Right lobe of liver (tissue), 6 donors: ENCODE data around the gene LMX1B. TPM values are rescaled to one million over a fixed set of nuclear protein-coding genes. Genes with fewer than 3 reads are reported as not detected.
"Not testable (repeated sequence)": the region's sequence is repeated elsewhere in the genome, so short reads cannot be mapped to it uniquely, and the experiment has no call there.

ENCODE experiments used
- ATAC-seq, 4 donors: fragments of 200-7000 bp; cut with Tn5 transposase; one replicate each; pipeline ENCODE4 v1.9.1; 2020; ENCODE audit warnings: mild to moderate bottlenecking in 4 of 4, moderate library complexity in 4 of 4
- DNase-seq, 3 donors: peaks; one replicate each; pipeline ENCODE4 v3.0.0-alpha.2; 2020
- H3K27ac ChIP-seq, 3 donors: fragments of 200-600 bp; one replicate each; pipeline ENCODE4 v1.8.0; 2022
- H3K27me3 ChIP-seq, 2 donors: fragments of 200-600 bp; one replicate each; pipeline ENCODE4 v1.8.0; 2022
- H3K36me3 ChIP-seq, 4 donors: fragments of 200-600 bp; sonication (generic) in 1 of 4; one replicate each; pipeline versions ENCODE4 v1.5.1 to v1.8.0; 2017 to 2022; ENCODE audit warnings: control low read depth in 1 of 4
- H3K4me1 ChIP-seq, 4 donors: fragments of 200-600 bp; sonication (generic) in 1 of 4; one replicate each; pipeline versions ENCODE4 v1.5.1 to v1.8.0; 2017 to 2022; ENCODE audit warnings: control low read depth in 1 of 4
- H3K4me3 ChIP-seq, 3 donors: fragments of 200-600 bp; one replicate each; pipeline ENCODE4 v1.8.0; 2022
- H3K9me3 ChIP-seq, 4 donors: fragments of 200-600 bp; sonication (generic) in 1 of 4; one replicate each; pipeline versions ENCODE4 v1.5.1 to v1.8.0; 2017 to 2022; ENCODE audit warnings: control low read depth in 1 of 4
- POLR2A ChIP-seq: fragments of 450-650 bp; IDR thresholded peaks from one replicate; pipeline ENCODE4 v1.6.1; 2017; ENCODE audit warnings: antibody characterized with exemption, mild to moderate bottlenecking
- WGBS: methylation state at CpG from one replicate; pipeline ENCODE4 v1.1.6; 2018; ENCODE audit warnings: low coverage, low lambda C conversion rate; ENCODE audit not compliant: insufficient coverage; ENCODE audit errors: missing lambda C conversion rate; 5-methylcytosine and 5-hydroxymethylcytosine counted together
- intact Hi-C, 2 donors: fragments of 100-400 bp; cut with DNase I; formaldehyde crosslinking; loops; one replicate each; pipeline versions ENCODE4 v1.11.2 to v1.14.1; 2022
- total RNA-seq, 6 experiments: library from RNA; depleted of rRNA in 2 of 6; stranded (reverse); fragments of >200 nt in 2 of 6; fragmentation: NEBNext Ultra II Directional in 3 of 6; extraction: Animal tissue kit (Norgen Biotek cat#: 25700) in 3 of 6; gene quantifications; one replicate each; pipeline versions ENCODE4 v1.1.0 to v1.2.4, GENCODE V29; 2016 to 2023
- TF ChIP-seq, protein P1 (sequence below), 4 donors: fragments of 200-600 bp in 3 of 4; fragments of 450-650 bp in 1 of 4; IDR thresholded peaks; one replicate each; pipeline versions ENCODE4 v1.5.1 to v1.8.0; 2016 to 2022; ENCODE audit warnings: antibody characterized with exemption in 4 of 4, mild to moderate bottlenecking in 2 of 4
- donor health status: DM: no; HTN: yes; CAD: no.
- donor health status: DM: no; HTN: no; CAD: no.
- donor health status: DM: no; HTN: no; CAD: no.
- donor health status: DM: no; HTN: yes; CAD: no.
- donor health status: DM: no; HTN: yes; CAD: no.

The LMX1B gene
- total RNA-seq, 6 experiments from 2014 or later, result not detected

DNA sequence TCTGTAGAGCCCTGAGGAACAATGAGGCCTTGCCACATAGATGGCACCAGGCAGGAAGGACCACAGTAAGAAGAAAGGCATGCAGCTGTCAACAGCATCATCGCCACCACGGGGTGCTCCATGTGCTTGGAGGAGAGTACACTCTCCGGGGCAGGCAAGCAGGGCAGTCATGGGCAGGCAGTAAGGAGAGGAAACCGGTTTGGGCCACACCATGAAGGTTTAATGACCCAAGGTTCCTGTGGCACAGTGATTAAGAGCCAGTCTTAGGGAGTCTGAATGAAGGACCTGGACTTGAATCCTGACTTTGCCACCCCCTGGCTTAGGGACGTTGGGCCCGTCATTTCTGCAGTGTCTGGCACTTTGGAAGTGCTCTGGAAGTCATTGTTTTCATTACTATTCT is 110.5 kb downstream of the LMX1B start:
- Histone ChIP-seq H3K27ac (no peak overlapping the region), H3K36me3 (no peaks in the 10 kb centered on the region), H3K27me3 (peaks cover 0 to 4% of the 10 kb centered on the region in 2 donors), H3K9me3 (no peaks in the 10 kb centered on the region), H3K4me1 (peaks cover 0 to 6% (median 0%) of the 10 kb centered on the region in 4 donors), H3K4me3 (no peak overlapping the region)
- ATAC-seq, result no peak
- intact Hi-C loops, result no loop called here
- no peak for DNase-seq
- WGBS, result 0% methylated on average over 1 of the region's 6 CpGs
- TF ChIP-seq, protein P1, sequence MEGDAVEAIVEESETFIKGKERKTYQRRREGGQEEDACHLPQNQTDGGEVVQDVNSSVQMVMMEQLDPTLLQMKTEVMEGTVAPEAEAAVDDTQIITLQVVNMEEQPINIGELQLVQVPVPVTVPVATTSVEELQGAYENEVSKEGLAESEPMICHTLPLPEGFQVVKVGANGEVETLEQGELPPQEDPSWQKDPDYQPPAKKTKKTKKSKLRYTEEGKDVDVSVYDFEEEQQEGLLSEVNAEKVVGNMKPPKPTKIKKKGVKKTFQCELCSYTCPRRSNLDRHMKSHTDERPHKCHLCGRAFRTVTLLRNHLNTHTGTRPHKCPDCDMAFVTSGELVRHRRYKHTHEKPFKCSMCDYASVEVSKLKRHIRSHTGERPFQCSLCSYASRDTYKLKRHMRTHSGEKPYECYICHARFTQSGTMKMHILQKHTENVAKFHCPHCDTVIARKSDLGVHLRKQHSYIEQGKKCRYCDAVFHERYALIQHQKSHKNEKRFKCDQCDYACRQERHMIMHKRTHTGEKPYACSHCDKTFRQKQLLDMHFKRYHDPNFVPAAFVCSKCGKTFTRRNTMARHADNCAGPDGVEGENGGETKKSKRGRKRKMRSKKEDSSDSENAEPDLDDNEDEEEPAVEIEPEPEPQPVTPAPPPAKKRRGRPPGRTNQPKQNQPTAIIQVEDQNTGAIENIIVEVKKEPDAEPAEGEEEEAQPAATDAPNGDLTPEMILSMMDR (IDR thresholded peaks at IDR 0.05), result no peak
- no peak for TF ChIP-seq POLR2A

DNA sequence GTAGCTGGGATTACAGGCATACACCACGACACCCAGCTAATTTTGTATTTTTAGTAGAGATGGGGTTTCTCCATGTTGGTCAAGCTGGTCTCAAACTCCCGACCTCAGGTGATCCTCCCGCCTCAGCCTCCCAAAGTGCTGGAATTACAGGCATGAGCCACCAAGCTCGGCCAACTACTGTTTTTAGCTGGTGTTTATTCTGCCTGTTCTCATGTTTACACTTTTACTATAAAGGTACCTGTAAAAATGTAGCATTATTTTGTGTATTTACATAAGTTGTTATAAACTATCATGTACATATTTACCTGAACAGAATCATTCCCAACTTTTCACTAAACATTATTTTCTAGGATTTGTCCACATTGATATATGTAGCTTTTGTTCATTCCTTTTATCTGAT is 111.8 kb downstream of the LMX1B start:
- H3K27me3 ChIP-seq, H3K27ac ChIP-seq, H3K4me3 ChIP-seq, H3K9me3 ChIP-seq, H3K36me3 ChIP-seq, ATAC-seq, intact Hi-C loops, H3K4me1 ChIP-seq, DNase-seq: not testable (repeated sequence)
- WGBS, result 78% methylated on average over 4 of the region's 4 CpGs

DNA sequence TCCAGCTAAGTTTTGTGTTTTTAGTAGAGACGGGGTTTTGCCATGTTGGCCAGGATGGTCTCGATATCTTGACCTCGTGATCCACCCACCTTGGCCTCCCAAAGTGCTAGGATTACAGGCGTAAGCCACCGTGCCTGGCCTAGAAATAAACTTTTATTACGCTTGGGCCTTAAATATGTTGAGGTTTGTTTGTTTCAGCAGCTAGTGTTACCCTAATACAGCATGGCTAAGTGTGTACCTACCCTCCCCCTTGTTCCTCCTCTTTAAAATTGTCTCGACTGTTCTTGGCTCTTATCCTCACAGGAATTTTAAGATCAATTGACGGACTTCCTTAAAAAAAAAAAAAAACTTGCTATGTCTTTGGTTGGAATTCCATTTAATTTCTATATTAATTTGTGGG is 114.5 kb downstream of the LMX1B start:
- H3K27ac ChIP-seq, H3K4me3 ChIP-seq, H3K4me1 ChIP-seq, H3K36me3 ChIP-seq, H3K9me3 ChIP-seq, intact Hi-C loops, ATAC-seq, H3K27me3 ChIP-seq, DNase-seq: not testable (repeated sequence)
- WGBS, result 79% methylated on average over 8 of the region's 8 CpGs

DNA sequence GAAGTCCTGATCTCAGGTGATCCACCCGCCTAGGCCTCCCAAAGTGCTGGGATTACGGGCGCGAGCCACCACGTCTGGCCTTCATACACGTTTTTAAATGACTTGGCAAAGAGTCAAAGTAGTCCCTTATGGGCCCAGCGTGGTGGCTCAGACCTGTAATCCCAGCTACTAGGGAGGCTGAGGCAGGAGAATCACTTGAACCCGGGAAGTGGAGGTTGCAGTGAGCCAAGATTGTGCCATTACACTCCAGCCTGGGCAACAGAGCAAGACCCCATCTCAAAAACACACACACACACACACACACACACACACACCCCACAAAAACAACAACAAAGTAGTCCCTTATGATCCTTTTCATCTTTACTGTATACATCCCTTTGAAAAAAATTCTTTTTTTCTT is 116.9 kb downstream of the LMX1B start:
- intact Hi-C loops, H3K27ac ChIP-seq, H3K4me1 ChIP-seq, H3K36me3 ChIP-seq, H3K4me3 ChIP-seq, H3K9me3 ChIP-seq, H3K27me3 ChIP-seq, DNase-seq, ATAC-seq: not testable (repeated sequence)
- WGBS, result 83% methylated on average over 8 of the region's 8 CpGs

DNA sequence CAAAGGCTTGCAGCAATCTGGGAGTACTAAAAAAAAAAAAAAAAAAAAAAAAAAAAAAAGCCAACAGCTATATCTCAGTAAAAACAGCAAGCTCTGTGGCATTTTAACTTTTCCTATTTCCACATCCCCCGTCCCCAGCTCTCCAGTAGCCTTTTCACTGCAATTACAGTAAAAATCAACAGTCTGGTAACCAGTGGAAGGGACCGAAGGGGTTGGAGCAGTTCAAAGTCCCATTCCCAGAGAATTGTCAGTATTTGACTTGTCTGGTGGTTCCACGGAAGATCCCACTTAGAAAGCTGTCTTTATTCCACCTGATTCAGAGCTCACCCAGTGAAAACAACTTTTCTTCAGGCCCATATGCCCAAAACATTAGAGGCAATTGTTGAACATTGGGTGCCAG is 119.3 kb downstream of the LMX1B start:
- no peak overlapping the region for H3K27ac ChIP-seq
- no peaks in the 10 kb centered on the region for H3K27me3 ChIP-seq
- intact Hi-C loops, result no loop called here
- H3K36me3 ChIP-seq, result no peaks in the 10 kb centered on the region
- H3K4me1 ChIP-seq, result no peaks in the 10 kb centered on the region
- 23% methylated on average over 3 of the region's 3 CpGs for WGBS
- H3K4me3 ChIP-seq, result no peak overlapping the region
- TF ChIP-seq POLR2A, result no peak
- TF ChIP-seq, protein P1 (IDR thresholded peaks at IDR 0.05), result no peak
- DNase-seq, result no peak
- no peaks in the 10 kb centered on the region for H3K9me3 ChIP-seq
- no peak for ATAC-seq

DNA sequence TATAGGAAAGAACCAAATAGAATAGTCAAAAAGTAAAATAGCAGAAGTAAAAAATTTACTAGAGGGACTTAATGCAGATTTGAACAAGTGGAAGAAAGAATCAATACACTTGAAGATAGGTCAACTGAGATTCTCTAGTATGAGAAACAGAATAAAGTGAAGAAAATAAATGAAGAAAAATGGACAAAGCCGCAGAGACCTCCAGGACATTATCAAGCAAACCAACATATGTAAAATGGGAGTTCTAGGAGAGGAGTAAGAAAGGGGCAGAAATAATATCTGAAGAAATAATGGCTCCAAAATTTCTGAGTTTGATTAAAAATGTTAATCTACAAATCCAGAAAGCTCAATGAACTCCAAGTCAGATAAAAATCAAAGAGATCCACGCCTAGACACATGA is 121.1 kb downstream of the LMX1B start:
- no peaks in the 10 kb centered on the region for H3K36me3 ChIP-seq
- ATAC-seq (no peak), DNase-seq (no peak)
- 37% methylated on average over 2 of the region's 2 CpGs for WGBS
- no peaks in the 10 kb centered on the region for H3K27me3 ChIP-seq
- H3K9me3 ChIP-seq, result no peaks in the 10 kb centered on the region
- intact Hi-C loops, result no loop called here
- H3K27ac ChIP-seq, result no peak overlapping the region
- TF ChIP-seq POLR2A, result no peak
- TF ChIP-seq, protein P1 (IDR thresholded peaks at IDR 0.05), result no peak
- no peaks in the 10 kb centered on the region for H3K4me1 ChIP-seq
- H3K4me3 ChIP-seq, result no peak overlapping the region
